Stimulated activated CD8-positive, alpha-beta memory T cell treated with anti-CD3 and anti-CD28 coated beads, Interleukin-2, amount 100 ng/mL, for 48 hours (primary cell): ENCODE data around the gene HNRNPAB.

ENCODE experiments used
- DNase-seq, 2 donors: peaks; one replicate each; pipeline ENCODE4 v3.0.0-alpha.2; 2020; ENCODE audit warnings: low read depth in 2 of 2

Gene HNRNPAB

GRCh38 chr5:178204182-178204934 lies at the start of gene HNRNPAB:
Gene HNRNPAB, plus strand, starts transcription at chr5:178204533. Its CDS starts 305 bp downstream, at chr5:178204838.
- DNase-seq, result peak; percentile 92 to 93

DNA sequence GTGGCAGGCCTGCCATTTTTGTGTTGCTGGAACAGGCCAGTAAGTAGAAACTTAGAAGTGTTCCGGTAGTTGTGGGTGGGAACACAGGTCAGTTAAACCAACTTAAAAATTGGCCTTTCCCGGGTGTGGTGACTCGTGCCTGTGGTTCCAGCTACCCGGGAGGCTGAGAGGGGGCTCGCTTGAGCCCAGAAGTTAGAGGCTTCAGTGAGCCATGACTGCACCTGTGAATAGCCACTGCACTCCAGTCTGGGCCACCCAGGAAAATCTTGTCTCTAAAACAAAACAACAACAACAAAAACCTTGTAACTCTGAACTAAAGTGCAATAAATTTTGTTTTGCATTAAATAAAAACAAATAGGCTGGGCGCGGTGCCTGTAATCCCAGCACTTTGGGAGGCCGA lies 49.3 kb upstream of the HNRNPAB start:
- DNase-seq, result no peak

DNA sequence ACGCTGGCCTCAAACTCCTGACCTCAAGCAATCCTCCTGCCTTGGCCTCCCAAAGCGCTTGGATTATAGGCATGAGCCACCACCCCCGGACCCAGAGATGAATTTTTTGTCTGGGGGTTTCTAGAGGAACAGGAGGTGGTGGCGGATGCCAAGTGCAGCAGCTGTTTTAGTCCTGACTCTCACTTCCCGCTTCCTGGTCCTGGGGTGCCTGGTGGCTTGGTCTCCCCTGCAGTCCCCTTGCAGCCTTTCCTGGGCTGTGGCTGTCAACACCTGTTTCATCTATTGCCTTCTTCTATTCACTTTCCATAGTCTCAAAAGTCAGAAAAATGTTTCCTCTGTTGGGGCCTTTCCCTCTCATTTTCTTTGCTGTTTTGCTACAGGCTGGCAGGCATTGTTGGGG lies 44.2 kb upstream of the HNRNPAB start:
- no peak for DNase-seq

DNA sequence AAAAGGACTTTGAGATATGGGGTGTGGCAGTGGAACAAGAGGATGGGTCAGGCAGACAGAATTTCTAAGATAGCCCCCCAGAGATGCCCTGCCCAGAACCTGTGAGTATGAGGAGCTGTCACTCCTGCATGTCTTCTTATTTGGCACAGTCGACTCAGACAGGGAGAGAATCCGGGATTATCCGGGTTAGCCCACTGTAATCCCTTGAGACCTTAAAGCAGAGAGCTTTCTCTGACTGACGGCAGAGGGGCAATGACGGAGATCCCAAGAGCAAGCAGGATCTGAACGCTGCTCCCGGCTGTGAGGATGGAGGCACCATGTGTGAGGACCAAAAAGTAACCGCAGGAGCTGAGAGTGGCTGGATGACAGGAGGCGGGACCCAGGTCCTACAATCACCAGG lies 41.9 kb upstream of the HNRNPAB start:
- no peak for DNase-seq

DNA sequence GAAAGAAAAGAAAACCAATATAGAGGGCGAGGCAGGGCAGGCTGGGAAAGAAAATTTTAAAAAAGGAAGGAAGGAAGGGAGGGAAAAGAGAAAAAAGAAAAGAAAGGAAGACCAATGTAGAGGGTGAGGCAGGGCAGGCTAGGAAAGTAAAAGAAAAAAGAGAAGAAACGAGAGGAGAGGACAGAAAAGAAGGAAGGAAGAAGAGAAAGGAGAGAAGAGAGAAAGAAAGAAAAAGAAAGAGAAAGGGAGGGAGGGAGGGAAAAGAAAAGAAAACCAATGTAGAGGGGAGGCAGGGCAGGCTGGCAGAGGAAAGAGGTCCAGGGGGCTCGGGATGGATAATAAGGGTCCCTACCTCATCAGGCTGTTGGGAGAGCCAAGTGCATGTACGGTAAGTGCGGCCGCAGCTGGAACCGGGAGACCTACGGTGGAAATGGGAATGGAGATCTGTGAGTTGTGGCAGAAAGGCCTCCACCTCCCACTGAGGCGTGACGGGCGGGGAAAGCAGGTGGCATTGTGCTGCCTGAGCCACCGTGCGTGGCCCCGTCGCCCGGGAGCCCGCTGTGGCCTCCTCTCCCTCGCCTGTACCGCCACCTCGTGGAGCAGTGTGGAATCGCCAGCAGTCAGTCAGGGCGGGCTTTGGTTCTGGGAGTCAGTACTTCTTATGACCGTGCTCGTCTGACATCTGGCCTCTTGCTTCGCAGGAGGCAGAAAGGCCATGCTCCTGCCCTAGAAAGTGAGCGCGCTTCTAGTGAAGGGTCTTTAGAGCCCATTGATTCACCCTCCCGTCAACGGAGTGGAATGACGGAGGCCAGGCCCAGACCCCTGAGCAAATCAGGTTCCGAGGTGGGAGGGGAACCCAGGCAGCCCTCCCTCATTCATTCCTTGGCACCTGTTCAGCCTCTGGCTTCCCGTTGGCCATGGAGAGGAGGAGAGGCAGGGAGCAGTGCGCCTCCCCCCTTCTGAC lies 40.3 kb upstream of the HNRNPAB start:
- peak; percentile 83 to 91 for DNase-seq

GRCh38 chr5:178165581-178165980 lies 38.8 kb upstream of the HNRNPAB start:
- no peak for DNase-seq

GRCh38 chr5:178170455-178170854 lies 33.9 kb upstream of the HNRNPAB start:
- no peak for DNase-seq

- DNase-seq, result no peak
These were observed 29.9 kb upstream of the HNRNPAB start for GRCh38 chr5:178174456-178174855.

DNA sequence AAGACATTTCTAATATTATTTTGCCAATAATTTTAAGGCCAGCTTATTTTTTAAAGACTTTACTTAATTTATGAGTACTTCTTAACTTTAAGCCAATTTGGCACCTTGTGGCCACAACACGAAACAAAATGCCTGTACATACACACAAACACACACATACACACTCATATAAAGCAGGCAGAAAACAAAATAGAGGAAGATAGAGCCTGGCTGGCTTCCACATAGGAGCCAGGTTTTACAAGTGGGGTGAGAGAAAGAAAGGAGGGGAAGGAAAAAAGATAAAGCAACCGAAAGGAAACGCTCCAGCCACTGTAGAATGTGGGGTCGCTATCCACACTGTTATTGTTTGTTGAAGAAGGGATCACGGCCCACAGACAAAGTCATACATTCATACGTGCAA lies 27.5 kb upstream of the HNRNPAB start:
- DNase-seq, result no peak

- no peak for DNase-seq
These were observed 26.8 kb upstream of the HNRNPAB start for GRCh38 chr5:178177569-178177968.

DNA sequence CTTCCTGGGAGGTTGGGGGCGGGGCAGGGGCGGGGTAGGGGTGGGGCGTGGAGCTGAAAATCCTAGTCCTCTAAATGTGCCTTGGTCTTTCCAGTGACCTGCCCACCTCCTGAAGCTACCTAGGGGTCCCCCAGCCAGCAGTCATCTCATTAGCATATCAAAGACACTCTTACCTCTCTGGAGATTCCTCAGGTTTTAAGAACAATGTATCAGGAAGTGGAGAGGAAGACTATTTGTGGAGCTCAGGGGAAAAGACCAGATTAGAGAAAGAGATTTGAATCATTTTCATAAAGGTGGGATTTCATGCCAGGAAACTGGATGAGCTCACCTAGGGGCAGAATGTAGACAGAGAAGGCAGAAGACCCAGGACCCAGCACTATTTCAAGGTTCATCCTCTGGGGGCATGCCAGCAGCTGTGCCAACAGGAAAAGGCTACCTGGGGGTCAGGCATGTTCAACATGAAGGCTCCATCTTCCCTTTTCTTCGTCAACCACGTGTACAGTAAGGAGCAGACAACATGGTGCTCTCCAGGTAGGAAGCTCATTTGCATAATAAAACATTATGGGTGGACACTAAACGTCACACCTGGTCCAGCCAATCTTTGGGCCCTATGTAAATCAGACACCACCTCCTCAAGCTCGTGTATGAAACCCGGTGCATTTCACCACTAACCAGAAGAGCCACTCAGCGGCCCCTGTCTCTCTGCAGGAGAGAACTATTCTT lies 24.0 kb upstream of the HNRNPAB start:
- DNase-seq, result no peak

DNA sequence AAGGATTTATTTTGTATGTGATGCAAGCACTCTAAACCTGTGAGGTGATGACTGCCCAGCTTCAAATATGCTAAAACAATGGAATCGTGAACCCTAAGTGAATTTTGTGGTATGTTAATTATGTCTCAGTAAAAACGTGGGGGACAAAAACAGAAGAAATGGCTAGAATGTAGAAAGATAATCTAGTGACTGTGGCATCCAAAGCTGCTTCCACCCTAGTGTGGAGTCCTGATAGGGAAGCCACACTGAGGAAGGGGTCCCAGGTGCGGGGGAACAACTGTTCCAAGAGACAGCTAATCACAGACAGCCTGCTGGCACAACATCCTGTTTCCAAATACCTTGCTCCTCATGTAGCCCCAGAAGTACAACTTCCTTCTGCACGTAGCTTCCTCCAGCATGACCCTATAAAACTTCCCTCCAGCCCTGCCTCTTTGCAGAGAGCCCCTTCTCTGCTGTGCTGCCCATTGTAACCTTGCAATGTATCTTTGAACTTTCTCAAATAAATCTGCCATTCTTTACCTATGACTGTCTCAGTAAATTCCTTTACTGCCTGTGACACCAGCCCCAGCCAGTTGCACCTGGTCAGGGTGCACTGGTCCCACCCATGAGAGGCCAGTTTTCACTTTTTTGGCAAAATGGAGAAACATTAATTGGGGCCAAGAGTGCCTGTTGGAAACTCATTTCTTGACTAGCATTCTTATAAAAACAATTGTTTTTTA lies 22.0 kb upstream of the HNRNPAB start:
- DNase-seq, result no peak

GRCh38 chr5:178186427-178186826 lies 17.9 kb upstream of the HNRNPAB start:
- no peak for DNase-seq

GRCh38 chr5:178187014-178187413 lies 17.3 kb upstream of the HNRNPAB start, which contains the start of gene GMCL2:
Gene GMCL2, minus strand, starts transcription at chr5:178187371. Its CDS starts 72 bp downstream, at chr5:178187299.
- DNase-seq, result no peak

- DNase-seq, result no peak
These were observed 14.9 kb upstream of the HNRNPAB start for GRCh38 chr5:178189433-178189832.

DNA sequence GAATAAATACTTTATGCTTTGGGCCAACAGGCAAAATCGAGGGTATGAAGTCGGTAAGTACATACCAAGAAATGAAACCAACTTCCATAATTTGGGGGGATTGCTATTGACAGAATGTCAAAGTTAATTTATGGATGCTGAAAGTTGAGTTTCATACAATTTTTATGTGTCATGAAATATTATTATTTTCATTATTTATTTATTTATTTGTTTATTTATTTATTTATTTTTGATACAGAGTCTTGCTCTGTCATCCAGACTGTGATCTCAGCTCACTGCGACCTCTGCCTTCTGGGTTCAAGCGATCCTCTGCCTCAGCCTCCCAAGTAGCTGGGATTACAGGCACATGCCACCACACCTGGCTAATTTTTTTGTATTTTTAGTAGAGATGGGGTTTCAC lies 12.7 kb upstream of the HNRNPAB start:
- no peak for DNase-seq

DNA sequence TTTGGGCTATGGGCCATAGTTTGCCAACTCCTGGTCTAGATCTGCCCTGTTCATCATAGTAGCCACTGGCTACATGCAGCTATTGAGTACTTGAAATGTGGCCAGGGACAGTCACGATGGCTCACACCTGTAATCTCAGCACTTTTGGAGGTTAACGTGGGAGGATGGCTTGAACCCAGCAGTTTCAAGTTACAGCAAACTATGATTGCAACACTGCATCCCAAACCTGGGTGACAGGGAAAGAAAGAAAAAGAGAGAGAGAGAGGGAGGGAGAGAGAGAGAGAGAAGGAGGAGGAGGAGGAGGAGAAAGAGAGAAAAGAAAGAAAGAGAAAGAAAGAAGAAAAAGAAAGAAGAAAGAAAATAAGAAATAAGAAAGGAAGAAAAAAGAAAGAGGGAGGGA lies 12.1 kb upstream of the HNRNPAB start:
- no peak for DNase-seq

DNA sequence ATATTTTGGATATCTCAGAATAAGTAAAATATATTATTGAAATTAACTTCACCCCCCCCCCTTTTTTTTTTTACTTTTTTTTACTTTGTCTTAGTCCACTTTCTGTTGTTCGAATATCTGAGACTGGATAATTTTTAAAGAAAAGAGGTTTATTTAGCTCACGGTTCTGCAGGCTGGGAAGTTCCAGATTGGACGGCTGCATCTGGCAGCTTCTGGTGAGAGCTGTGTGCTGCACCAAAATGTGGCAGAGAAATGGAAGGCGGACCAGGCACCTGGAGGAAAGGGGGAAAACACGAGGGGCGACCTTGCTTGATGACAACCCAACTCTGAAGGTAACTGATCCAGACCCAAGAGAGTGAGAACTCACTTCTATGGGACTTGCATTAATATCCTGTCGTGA lies 11.5 kb upstream of the HNRNPAB start:
- DNase-seq, result no peak

DNA sequence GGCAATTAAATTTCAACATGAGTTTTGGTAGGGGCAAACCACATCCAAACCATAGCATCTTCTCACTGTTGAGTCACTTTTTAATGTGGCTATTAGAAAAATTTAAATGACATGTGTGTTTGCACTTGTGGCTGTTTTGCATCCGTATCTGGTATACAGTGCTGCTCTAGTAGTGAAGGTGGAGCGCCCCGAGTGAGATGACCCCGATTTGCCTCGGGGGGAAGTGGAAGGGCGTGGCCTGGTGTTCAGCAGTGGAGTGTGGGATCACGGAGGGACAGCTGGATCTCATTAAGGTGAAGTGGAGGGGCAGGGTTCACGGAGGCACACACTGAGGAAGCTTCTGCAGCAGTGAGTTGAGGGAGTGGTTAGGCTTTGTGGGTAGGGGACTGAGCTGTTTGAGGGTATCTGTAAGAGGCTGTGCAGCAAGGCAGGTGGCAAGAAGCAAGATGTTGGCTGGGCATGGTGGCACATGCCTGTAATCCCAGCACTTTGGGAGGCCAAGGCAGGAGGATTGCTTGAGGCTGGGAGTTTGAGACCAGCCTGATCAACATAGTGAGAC lies 11.0 kb upstream of the HNRNPAB start:
- DNase-seq, result no peak

- DNase-seq, result no peak
These were observed 10.3 kb upstream of the HNRNPAB start for GRCh38 chr5:178194026-178194425.

DNA sequence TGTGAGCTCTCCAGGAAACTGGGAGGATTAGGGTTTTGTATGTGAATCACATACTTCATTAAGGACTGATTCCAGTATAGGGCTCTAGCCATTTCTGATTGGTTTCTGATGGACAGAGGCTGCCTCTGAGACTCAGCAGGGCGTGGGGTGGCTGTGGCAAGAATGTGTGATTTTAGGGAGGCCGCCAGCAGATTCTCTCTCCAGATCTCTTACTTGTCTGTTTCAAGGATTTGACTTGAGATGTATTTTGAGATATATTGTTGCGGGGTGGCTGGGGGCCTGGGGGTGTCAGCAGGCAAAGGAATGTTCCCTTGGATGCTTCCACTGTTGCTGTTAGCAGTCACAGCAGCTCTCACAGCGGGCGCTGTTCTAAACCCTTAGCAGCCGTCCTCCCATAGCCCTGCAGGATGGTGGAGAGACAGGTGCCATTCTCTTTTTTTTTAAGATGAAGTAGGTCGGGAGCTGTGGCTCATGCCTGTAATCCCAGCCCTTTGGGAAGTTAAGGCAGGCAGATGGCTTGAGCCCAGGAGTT lies 8.0 kb upstream of the HNRNPAB start:
- no peak for DNase-seq
